ENCODE measurements around the gene SESN3.

GRCh38 chr11:95187723-95188122 lies 43.3 kb downstream of the SESN3 start:
- TF ChIP-seq, protein P1, sequence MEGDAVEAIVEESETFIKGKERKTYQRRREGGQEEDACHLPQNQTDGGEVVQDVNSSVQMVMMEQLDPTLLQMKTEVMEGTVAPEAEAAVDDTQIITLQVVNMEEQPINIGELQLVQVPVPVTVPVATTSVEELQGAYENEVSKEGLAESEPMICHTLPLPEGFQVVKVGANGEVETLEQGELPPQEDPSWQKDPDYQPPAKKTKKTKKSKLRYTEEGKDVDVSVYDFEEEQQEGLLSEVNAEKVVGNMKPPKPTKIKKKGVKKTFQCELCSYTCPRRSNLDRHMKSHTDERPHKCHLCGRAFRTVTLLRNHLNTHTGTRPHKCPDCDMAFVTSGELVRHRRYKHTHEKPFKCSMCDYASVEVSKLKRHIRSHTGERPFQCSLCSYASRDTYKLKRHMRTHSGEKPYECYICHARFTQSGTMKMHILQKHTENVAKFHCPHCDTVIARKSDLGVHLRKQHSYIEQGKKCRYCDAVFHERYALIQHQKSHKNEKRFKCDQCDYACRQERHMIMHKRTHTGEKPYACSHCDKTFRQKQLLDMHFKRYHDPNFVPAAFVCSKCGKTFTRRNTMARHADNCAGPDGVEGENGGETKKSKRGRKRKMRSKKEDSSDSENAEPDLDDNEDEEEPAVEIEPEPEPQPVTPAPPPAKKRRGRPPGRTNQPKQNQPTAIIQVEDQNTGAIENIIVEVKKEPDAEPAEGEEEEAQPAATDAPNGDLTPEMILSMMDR (IDR thresholded peaks at IDR 0.05): no peak
- TF ChIP-seq POLR2AphosphoS5 (IDR thresholded peaks at IDR 0.05; ENCODE audit: insufficient read depth in 1 of 2, low read depth in 1 of 2): no peak

Measured in vagina (tissue), 2 donors.